Esophagus mucosa (tissue), 1 donor: ENCODE measurements around the gene CALCOCO2. TPM values are rescaled to one million over a fixed set of nuclear protein-coding genes. Genes with fewer than 3 reads are reported as not detected.
"Not testable (repeated sequence)": the region's sequence is repeated elsewhere in the genome, so short reads cannot be mapped to it uniquely, and the experiment has no call there.

Source experiments
- ATAC-seq: fragments of 200-7000 bp; cut with Tn5 transposase; one replicate; pipeline ENCODE4 v1.9.1; 2020
- total RNA-seq: library from RNA; stranded (reverse); gene quantifications from one replicate; pipeline ENCODE4 v1.2.4, GENCODE V29; 2023
- donor health status: DM: yes; HTN: yes; CAD: no.

CALCOCO2 gene
- total RNA-seq, result 100 TPM

- ATAC-seq, result peak; percentile 99
These were observed at the start of gene CALCOCO2 for GRCh38 chr17:48830840-48831548. CALCOCO2 (plus strand) TSS chr17:48831035; CDS start chr17:48841708, 10,673 bp downstream.

GRCh38 chr17:48787828-48788227 lies 43.0 kb upstream of the CALCOCO2 start:
- no peak for ATAC-seq

- no peak for ATAC-seq
These were observed 40.2 kb upstream of the CALCOCO2 start for GRCh38 chr17:48790607-48791127.

GRCh38 chr17:48791128-48792032 lies 39.5 kb upstream of the CALCOCO2 start:
- ATAC-seq, result peak; percentile 75

GRCh38 chr17:48792033-48792798 lies 38.6 kb upstream of the CALCOCO2 start:
- no peak for ATAC-seq

GRCh38 chr17:48795444-48796162 lies 35.2 kb upstream of the CALCOCO2 start:
- ATAC-seq, result no peak

- ATAC-seq, result not testable (repeated sequence)
These were observed 34.7 kb upstream of the CALCOCO2 start for GRCh38 chr17:48796163-48796522.

GRCh38 chr17:48799069-48799723 lies 31.6 kb upstream of the CALCOCO2 start:
- ATAC-seq, result no peak

- ATAC-seq, result no peak
These were observed 30.1 kb upstream of the CALCOCO2 start for GRCh38 chr17:48800626-48801217.

- peak; percentile 79 for ATAC-seq
These were observed 25.9 kb upstream of the CALCOCO2 start for GRCh38 chr17:48804936-48805411.

- no peak for ATAC-seq
These were observed 21.7 kb upstream of the CALCOCO2 start for GRCh38 chr17:48809182-48809581.

GRCh38 chr17:48812001-48812400 lies 18.8 kb upstream of the CALCOCO2 start:
- no peak for ATAC-seq

GRCh38 chr17:48814504-48814903 lies 16.3 kb upstream of the CALCOCO2 start:
- ATAC-seq, result no peak

- no peak for ATAC-seq
These were observed 15.5 kb upstream of the CALCOCO2 start for GRCh38 chr17:48815311-48815710.

GRCh38 chr17:48816438-48816773 lies 14.4 kb upstream of the CALCOCO2 start:
- ATAC-seq, result no peak

- peak; percentile 97 for ATAC-seq
These were observed 13.9 kb upstream of the CALCOCO2 start, which contains the start of gene TTLL6 for GRCh38 chr17:48816774-48817590. TTLL6 (minus strand) TSS chr17:48817229; CDS start chr17:48817072, 157 bp downstream.

- ATAC-seq, result no peak
These were observed 12.4 kb upstream of the CALCOCO2 start for GRCh38 chr17:48818361-48818841.

GRCh38 chr17:48819466-48819865 lies 11.4 kb upstream of the CALCOCO2 start:
- no peak for ATAC-seq

GRCh38 chr17:48820936-48821335 lies 9.9 kb upstream of the CALCOCO2 start:
- ATAC-seq, result not testable (repeated sequence)
